MM.1S (cell line): Measurements from ENCODE around the gene ADAMTS1.

Source experiments
- DNase-seq: peaks from one replicate; pipeline ENCODE4 v3.0.0-alpha.2; 2015
- H2AFZ ChIP-seq: fragments of 300-600 bp; sonication (generic); 2 replicates; pipeline ENCODE4 v1.6.0; 2016; ENCODE audit warnings: antibody characterized with exemption, low read length
- H3F3A ChIP-seq: fragments of 300-600 bp; sonication (generic); 2 replicates; pipeline ENCODE4 v1.6.1; 2016; ENCODE audit warnings: mild to moderate bottlenecking, antibody characterized with exemption, low read length, moderate library complexity, mixed read lengths; ENCODE audit not compliant: insufficient read depth
- H3K27ac ChIP-seq: fragments of 300-600 bp; sonication (generic); 2 replicates; pipeline ENCODE4 v1.5.1; 2016; ENCODE audit warnings: mild to moderate bottlenecking, low read length
- H3K27me3 ChIP-seq: fragments of 300-600 bp; sonication (generic); replicated peaks from 2 replicates; pipeline ENCODE4 v1.6.0; 2016; ENCODE audit warnings: low read length; ENCODE audit not compliant: insufficient read depth
- H3K36me3 ChIP-seq: fragments of 300-600 bp; sonication (generic); replicated peaks from 2 replicates; pipeline ENCODE4 v1.6.1; 2016; ENCODE audit warnings: mild to moderate bottlenecking, low read length, mixed read lengths; ENCODE audit not compliant: insufficient read depth
- H3K4me1 ChIP-seq: fragments of 300-600 bp; sonication (generic); 2 replicates; pipeline ENCODE4 v1.6.1; 2016; ENCODE audit warnings: low read length, mixed read lengths
- H3K4me2 ChIP-seq: fragments of 300-600 bp; sonication (generic); 2 replicates; pipeline ENCODE4 v1.6.0; 2016; ENCODE audit warnings: low read depth, low read length
- H3K4me3 ChIP-seq: fragments of 300-600 bp; sonication (generic); 2 replicates; pipeline ENCODE4 v1.5.1; 2016; ENCODE audit warnings: low read length, mixed read lengths
- H3K79me2 ChIP-seq: fragments of 300-600 bp; sonication (generic); 2 replicates; pipeline ENCODE4 v1.6.1; 2016; ENCODE audit warnings: mixed run types, low read length, mixed read lengths
- H3K9ac ChIP-seq: fragments of 300-600 bp; sonication (generic); 2 replicates; pipeline ENCODE4 v1.6.1; 2016; ENCODE audit warnings: low read length, mixed read lengths
- H3K9me2 ChIP-seq: fragments of 300-600 bp; sonication (generic); replicated peaks from 2 replicates; pipeline ENCODE4 v1.6.1; 2016; ENCODE audit warnings: mild to moderate bottlenecking, low read length, mixed read lengths; ENCODE audit not compliant: insufficient read depth
- H3K9me3 ChIP-seq: fragments of 300-600 bp; sonication (generic); replicated peaks from 2 replicates; pipeline ENCODE4 v1.6.1; 2016; ENCODE audit warnings: mild to moderate bottlenecking, low read length, mixed read lengths; ENCODE audit not compliant: insufficient read depth
- H4K20me1 ChIP-seq: fragments of 300-600 bp; sonication (generic); 2 replicates; pipeline ENCODE4 v1.6.1; 2016; ENCODE audit warnings: mild to moderate bottlenecking, low read length, moderate library complexity, mixed read lengths; ENCODE audit not compliant: insufficient read depth
- EZH2 ChIP-seq: fragments of 300-600 bp; sonication (generic); optimal IDR thresholded peaks from 2 replicates; pipeline ENCODE3; 2017; ENCODE audit warnings: low read depth, mild to moderate bottlenecking, antibody characterized with exemption, low read length, mixed read lengths
- EZH2phosphoT487 ChIP-seq: fragments of 300-600 bp; sonication (generic); IDR thresholded peaks from 2 replicates; pipeline ENCODE4 v1.6.1; 2018; ENCODE audit warnings: antibody characterized with exemption, low read length
- TF ChIP-seq, protein P1 (sequence below): fragments of 300-600 bp; sonication (generic); IDR thresholded peaks from 2 replicates; pipeline ENCODE4 v1.5.1; 2016; ENCODE audit warnings: antibody characterized with exemption, low read length, mixed read lengths

ADAMTS1 gene

GRCh38 chr21:26814386-26814785, 30.8 kb downstream of the ADAMTS1 start:
- no peak for DNase-seq
- Histone ChIP-seq H3K4me1 (no peaks in the 10 kb centered on the region), H2AFZ (no peak overlapping the region)

DNA sequence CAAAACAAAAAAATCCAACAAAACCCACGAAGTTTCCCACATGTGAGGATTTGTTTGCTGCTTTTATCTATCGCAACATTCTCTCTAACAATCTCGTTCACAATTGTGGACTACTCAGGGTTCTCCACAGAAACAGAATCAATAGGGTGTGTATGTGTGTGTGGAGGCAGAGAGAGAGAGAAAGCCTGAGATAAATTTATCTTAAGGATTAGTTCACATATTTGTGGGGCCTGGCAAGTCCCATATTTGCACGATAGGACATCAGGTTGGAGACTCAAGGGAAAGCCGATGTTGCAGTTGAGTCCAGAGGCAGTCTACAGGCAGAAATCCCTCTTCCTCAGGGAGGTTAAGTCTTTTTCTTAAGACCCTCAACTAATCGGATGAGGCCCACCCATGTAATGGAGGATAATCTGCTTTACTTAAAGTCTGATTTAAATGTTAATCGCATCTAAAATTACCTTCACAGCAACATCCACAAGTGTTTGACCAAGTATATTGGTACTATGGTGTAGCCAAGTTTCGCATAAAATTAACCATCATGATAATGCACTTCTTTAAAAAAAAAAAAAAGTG, 31.7 kb downstream of the ADAMTS1 start:
- H3K9me2 ChIP-seq, result no peaks in the 10 kb centered on the region
- no peak overlapping the region for H3K27ac ChIP-seq
- no peak overlapping the region for H3K4me3 ChIP-seq
- H3K4me1 ChIP-seq, result no peaks in the 10 kb centered on the region
- no peaks in the 10 kb centered on the region for H3K27me3 ChIP-seq
- H4K20me1 ChIP-seq, result no peaks in the 10 kb centered on the region
- no peak for DNase-seq
- H2AFZ ChIP-seq, result no peak overlapping the region
- no peak overlapping the region for H3K4me2 ChIP-seq
- H3K9me3 ChIP-seq, result no peaks in the 10 kb centered on the region
- no peaks in the 10 kb centered on the region for H3F3A ChIP-seq
- H3K36me3 ChIP-seq, result no peaks in the 10 kb centered on the region
- H3K9ac ChIP-seq, result no peak overlapping the region
- no peaks in the 10 kb centered on the region for H3K79me2 ChIP-seq
- TF ChIP-seq, protein P1, sequence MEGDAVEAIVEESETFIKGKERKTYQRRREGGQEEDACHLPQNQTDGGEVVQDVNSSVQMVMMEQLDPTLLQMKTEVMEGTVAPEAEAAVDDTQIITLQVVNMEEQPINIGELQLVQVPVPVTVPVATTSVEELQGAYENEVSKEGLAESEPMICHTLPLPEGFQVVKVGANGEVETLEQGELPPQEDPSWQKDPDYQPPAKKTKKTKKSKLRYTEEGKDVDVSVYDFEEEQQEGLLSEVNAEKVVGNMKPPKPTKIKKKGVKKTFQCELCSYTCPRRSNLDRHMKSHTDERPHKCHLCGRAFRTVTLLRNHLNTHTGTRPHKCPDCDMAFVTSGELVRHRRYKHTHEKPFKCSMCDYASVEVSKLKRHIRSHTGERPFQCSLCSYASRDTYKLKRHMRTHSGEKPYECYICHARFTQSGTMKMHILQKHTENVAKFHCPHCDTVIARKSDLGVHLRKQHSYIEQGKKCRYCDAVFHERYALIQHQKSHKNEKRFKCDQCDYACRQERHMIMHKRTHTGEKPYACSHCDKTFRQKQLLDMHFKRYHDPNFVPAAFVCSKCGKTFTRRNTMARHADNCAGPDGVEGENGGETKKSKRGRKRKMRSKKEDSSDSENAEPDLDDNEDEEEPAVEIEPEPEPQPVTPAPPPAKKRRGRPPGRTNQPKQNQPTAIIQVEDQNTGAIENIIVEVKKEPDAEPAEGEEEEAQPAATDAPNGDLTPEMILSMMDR, result no peak
- TF ChIP-seq EZH2phosphoT487 (no peak), EZH2 (no peak)

More at GRCh38 chr21:26814386-26814785, 30.8 kb downstream of the ADAMTS1 start:
- no peaks in the 10 kb centered on the region for H4K20me1 ChIP-seq
- H3K27me3 ChIP-seq, result no peaks in the 10 kb centered on the region
- H3F3A ChIP-seq, result no peaks in the 10 kb centered on the region
- no peak overlapping the region for H3K4me3 ChIP-seq
- no peak overlapping the region for H3K27ac ChIP-seq
- H3K79me2 ChIP-seq, result no peaks in the 10 kb centered on the region
- no peak overlapping the region for H3K9ac ChIP-seq
- H3K9me2 ChIP-seq, result no peaks in the 10 kb centered on the region
- H3K36me3 ChIP-seq, result no peaks in the 10 kb centered on the region
- no peaks in the 10 kb centered on the region for H3K9me3 ChIP-seq
- TF ChIP-seq EZH2phosphoT487, result no peak
- TF ChIP-seq, protein P1, result no peak
- no peak for TF ChIP-seq EZH2
- H3K4me2 ChIP-seq, result no peak overlapping the region

GRCh38 chr21:26812173-26812572, 33.0 kb downstream of the ADAMTS1 start:
- H3K79me2 ChIP-seq, result no peaks in the 10 kb centered on the region

More at GRCh38 chr21:26812173-26812572, 33.0 kb downstream of the ADAMTS1 start:
- Histone ChIP-seq H3K4me3 (no peak overlapping the region), H3K9me3 (no peaks in the 10 kb centered on the region), H3K9ac (no peak overlapping the region), H2AFZ (no peak overlapping the region), H3K36me3 (no peaks in the 10 kb centered on the region), H3K9me2 (no peaks in the 10 kb centered on the region), H3K4me1 (no peaks in the 10 kb centered on the region), H4K20me1 (no peaks in the 10 kb centered on the region), H3K4me2 (no peak overlapping the region), H3F3A (no peaks in the 10 kb centered on the region), H3K27me3 (no peaks in the 10 kb centered on the region), H3K27ac (no peak overlapping the region)
- no peak for DNase-seq
- TF ChIP-seq, protein P1, result no peak
- no peak for TF ChIP-seq EZH2
- no peak for TF ChIP-seq EZH2phosphoT487
